ENCODE measurements around the gene ATP8B4. TPM values are rescaled to one million over a fixed set of nuclear protein-coding genes. Genes with fewer than 3 reads are reported as not detected.

The ATP8B4 gene
- total and polyA plus RNA-seq, 2 of the 8 experiments (the other 6 are each of a cell fraction or from before 2014, with no cell fraction given): 0.17 to 0.24 TPM

GRCh38 chr15:49953421-49953820, 165.6 kb downstream of the ATP8B4 start:
- Histone ChIP-seq H3K4me2 (ENCODE audit: insufficient read depth in 1 of 2, low read depth in 2 of 2, low read length in 2 of 2) (no peak overlapping the region), H3K27me3 (replicated peaks in 1 of 4; ENCODE audit: control insufficient read depth in 3 of 4, extremely low read depth in 1 of 4, insufficient read depth in 3 of 4, low read length in 3 of 4) (no peaks in the 10 kb centered on the region), H4K5ac (ENCODE audit: insufficient read length, low read depth, low read length) (no peak overlapping the region), H2AK5ac (ENCODE audit: low read depth, low read length) (no peak overlapping the region), H3K23ac (ENCODE audit: insufficient read length) (no peak overlapping the region), H3K27ac (ENCODE audit: low read depth, low read length) (no peak overlapping the region), H3K4me3 (ENCODE audit: extremely low read depth in 1 of 4, insufficient read depth in 2 of 4, low read depth in 3 of 4, low read length in 4 of 4) (no peak overlapping the region), H3K14ac (ENCODE audit: insufficient read length) (no peak overlapping the region), H3K9ac (replicated peaks in 1 of 4; ENCODE audit: extremely low read depth in 1 of 4, low read depth in 3 of 4, low read length in 3 of 4) (no peak overlapping the region), H2BK15ac (ENCODE audit: low read length) (no peak overlapping the region), H3K4ac (replicated peaks; ENCODE audit: insufficient read length, low read depth, low read length) (no peak overlapping the region), H3K56ac (replicated peaks; ENCODE audit: insufficient read length, low read depth, low read length) (no peak overlapping the region), H4K20me1 (replicated peaks in 1 of 2; ENCODE audit: control insufficient read depth in 1 of 2, insufficient read depth in 2 of 2, low read length in 2 of 2) (no peaks in the 10 kb centered on the region), H2BK20ac (ENCODE audit: low read length) (no peak overlapping the region), H4K8ac (ENCODE audit: extremely low read depth, insufficient read depth, low read length) (no peak overlapping the region; the same call in 1 of the 2 replicates), H2BK12ac (ENCODE audit: low read depth, low read length) (no peak overlapping the region), H2BK5ac (ENCODE audit: low read depth, low read length) (no peak overlapping the region), H4K91ac (replicated peaks; ENCODE audit: insufficient read length, low read length) (no peak overlapping the region), H3K9me3 (ENCODE audit: insufficient read depth in 2 of 2, low read depth in 1 of 2, low read length in 1 of 2) (no peaks in the 10 kb centered on the region; a peak in 1 of 4 replicates), H3K4me1 (replicated peaks in 1 of 4; ENCODE audit: control insufficient read depth in 3 of 4, insufficient read depth in 4 of 4, low read length in 3 of 4) (peaks cover 0 to 3% (median 0%) of the 10 kb centered on the region in 4 experiments; a peak in 1 of 7 replicates), H3K36me3 (ENCODE audit: control insufficient read depth in 2 of 4, insufficient read depth in 4 of 4, low read length in 3 of 4) (no peaks in the 10 kb centered on the region), H2BK120ac (replicated peaks; ENCODE audit: low read depth, low read length) (no peak overlapping the region), H3K79me1 (ENCODE audit: low read depth, low read length) (no peaks in the 10 kb centered on the region), H3K79me2 (ENCODE audit: control insufficient read depth in 1 of 2, insufficient read depth in 2 of 2, low read length in 2 of 2) (no peaks in the 10 kb centered on the region), H3K23me2 (ENCODE audit: low read depth, low read length) (no peaks in the 10 kb centered on the region), H3K18ac (ENCODE audit: extremely low read depth, low read length) (no peak overlapping the region), H2AFZ (ENCODE audit: low read length) (peak overlapping the region; percentile 70; the same call in 1 of the 2 replicates)
- ChIA-PET POLR2A (ENCODE audit: partially characterized antibody) (no interaction called here), CTCF (ENCODE audit: partially characterized antibody) (interaction anchor here (0.8 to 1.2 kb wide), 2 partner anchors 50 to 77 kb away, joined by 3 to 4 read pairs; no protein-coding TSS in a partner anchor)
- FAIRE-seq: no peak
- TF ChIP-seq EP300 (IDR thresholded peaks at IDR 0.05; ENCODE audit: borderline replicate concordance in 1 of 2, low read depth in 2 of 2, low read length in 2 of 2) (no peak), EGR1 (IDR thresholded peaks at IDR 0.05; ENCODE audit: borderline replicate concordance, low read depth, low read length) (no peak), JUND (IDR thresholded peaks at IDR 0.05; ENCODE audit: low read length) (no peak), SP1 (IDR thresholded peaks at IDR 0.05; ENCODE audit: low read depth, low read length) (no peak)
- DNase-seq (ENCODE audit: low read depth in 1 of 2, low spot score in 2 of 2): no peak
- WGBS, 2 experiments (ENCODE audit: extremely low coverage in 1 of 2, insufficient coverage in 1 of 2, insufficient read length in 1 of 2, insufficient replicate concordance in 2 of 2, low coverage in 1 of 2, low lambda C conversion rate in 2 of 2, missing lambda C conversion rate in 1 of 2): 84% methylated on average over 3 of the region's 3 CpGs; no CpG with 5 or more reads in 1 of the 2 experiments
